Esophagus squamous epithelium (tissue), 5 donors: ENCODE measurements around the gene VWA8. TPM values are rescaled to one million over a fixed set of nuclear protein-coding genes. Genes with fewer than 3 reads are reported as not detected.

Experiments
- DNase-seq: peaks from one replicate; lab custom pipeline; 2025; lab: John Stamatoyannopoulos, UW
- H3K27ac ChIP-seq, 4 donors: fragments of 200-600 bp; sonication (generic); one replicate each; pipeline ENCODE4 v1.5.1; 2016 to 2019; ENCODE audit warnings: mild to moderate bottlenecking in 1 of 4
- H3K27me3 ChIP-seq, 4 donors: fragments of 200-600 bp; sonication (generic); 1 replicate in 3 of 4; 2 replicates in 1 of 4; pipeline versions ENCODE4 v1.5.1 to v1.6.0; 2017 to 2021; ENCODE audit warnings: antibody characterized with exemption in 1 of 4
- H3K36me3 ChIP-seq, 3 donors: fragments of 200-600 bp; sonication (generic); one replicate each; pipeline ENCODE4 v1.5.1; 2016 to 2019
- H3K4me1 ChIP-seq, 3 donors: fragments of 200-600 bp; sonication (generic); one replicate each; pipeline ENCODE4 v1.5.1; 2017 to 2019
- H3K4me3 ChIP-seq, 4 donors: fragments of 200-600 bp; sonication (generic); 1 replicate in 3 of 4; 2 replicates in 1 of 4; pipeline ENCODE4 v1.5.1; 2016 to 2019; ENCODE audit warnings: mild to moderate bottlenecking in 2 of 4, moderate library complexity in 1 of 4
- H3K9me3 ChIP-seq, 3 donors: fragments of 200-600 bp; sonication (generic); one replicate each; pipeline ENCODE4 v1.5.1; 2016 to 2019
- CTCF ChIP-seq, 6 experiments: fragments of 450-650 bp in 4 of 6; fragments of 200-600 bp in 2 of 6; sonication (generic) in 2 of 6; IDR thresholded peaks; one replicate each; pipeline ENCODE4 v1.5.1; 2016 to 2019; ENCODE audit warnings: antibody characterized with exemption in 6 of 6, mild to moderate bottlenecking in 4 of 6, moderate library complexity in 4 of 6
- POLR2A ChIP-seq, 4 donors: fragments of 450-650 bp; IDR thresholded peaks; one replicate each; pipeline ENCODE4 v1.6.1; 2017; ENCODE audit warnings: antibody characterized with exemption in 4 of 4, mild to moderate bottlenecking in 4 of 4, moderate library complexity in 3 of 4
- WGBS, 2 donors: methylation state at CpG; one replicate each; pipeline ENCODE4 v1.1.5; 2018; 5-methylcytosine and 5-hydroxymethylcytosine counted together
- intact Hi-C: fragments of 100-400 bp; cut with DNase I; formaldehyde crosslinking; loops from one replicate; pipeline ENCODE4 v1.15.0; 2022
- total RNA-seq, 4 donors: library from RNA; depleted of rRNA; stranded (reverse); fragments of >200 nt; gene quantifications; one replicate each; pipeline ENCODE4 v1.1.0, GENCODE V29; 2016
- donor health status: DM: yes; HTN: yes; CAD: no.

VWA8 gene
- total RNA-seq, 4 donors from 2014 or later: 10.5 to 23.7 (median 17.3) TPM

- no peaks in the 10 kb centered on the region for H3K4me1 ChIP-seq
- no peak overlapping the region for H3K27ac ChIP-seq
- WGBS, 2 donors: 68 to 74% methylated on average over 1 of the region's 1 CpG
- no peak for DNase-seq
- H3K36me3 ChIP-seq: no peaks in the 10 kb centered on the region
- no peaks in the 10 kb centered on the region for H3K9me3 ChIP-seq
- no peak for TF ChIP-seq POLR2A (IDR thresholded peaks at IDR 0.05)
- TF ChIP-seq CTCF (IDR thresholded peaks at IDR 0.05): no peak
- H3K4me3 ChIP-seq: no peak overlapping the region
- H3K27me3 ChIP-seq: no peaks in the 10 kb centered on the region
- intact Hi-C loops: no loop called here
Measured at GRCh38 chr13:41991936-41992335, 31.0 kb upstream of the VWA8 start.

GRCh38 chr13:41988244-41988643 lies 27.3 kb upstream of the VWA8 start:
- Histone ChIP-seq H3K4me3 (no peak overlapping the region), H3K27ac (no peak overlapping the region), H3K4me1 (no peaks in the 10 kb centered on the region), H3K27me3 (no peaks in the 10 kb centered on the region), H3K9me3 (no peaks in the 10 kb centered on the region), H3K36me3 (no peaks in the 10 kb centered on the region)
- intact Hi-C loops: no loop called here
- TF ChIP-seq CTCF (IDR thresholded peaks at IDR 0.05): no peak
- TF ChIP-seq POLR2A (IDR thresholded peaks at IDR 0.05): no peak
- DNase-seq: no peak

- Histone ChIP-seq H3K9me3 (no peaks in the 10 kb centered on the region), H3K4me3 (no peak overlapping the region), H3K4me1 (no peaks in the 10 kb centered on the region), H3K27me3 (no peaks in the 10 kb centered on the region), H3K27ac (no peak overlapping the region), H3K36me3 (no peaks in the 10 kb centered on the region)
- no peak for DNase-seq
- no peak for TF ChIP-seq POLR2A (IDR thresholded peaks at IDR 0.05)
- no peak for TF ChIP-seq CTCF (IDR thresholded peaks at IDR 0.05)
- intact Hi-C loops: no loop called here
- WGBS, 2 donors: 74 to 88% methylated on average over 2 of the region's 2 CpGs
Measured at GRCh38 chr13:41985788-41986508, 25.0 kb upstream of the VWA8 start.

GRCh38 chr13:41981951-41982715 lies 21.2 kb upstream of the VWA8 start:
- WGBS, 2 donors: 65 to 73% methylated on average over 4 of the region's 4 CpGs
- H3K4me3 ChIP-seq: no peak overlapping the region
- DNase-seq: no peak
- intact Hi-C loops: no loop called here
- no peaks in the 10 kb centered on the region for H3K9me3 ChIP-seq
- TF ChIP-seq POLR2A (IDR thresholded peaks at IDR 0.05) (no peak), CTCF (IDR thresholded peaks at IDR 0.05) (no peak)
- H3K27ac ChIP-seq: no peak overlapping the region
- H3K36me3 ChIP-seq: no peaks in the 10 kb centered on the region
- peaks cover 0 to 8% (median 0%) of the 10 kb centered on the region in 3 donors for H3K4me1 ChIP-seq
- H3K27me3 ChIP-seq: no peaks in the 10 kb centered on the region

GRCh38 chr13:41978007-41978406 lies 17.1 kb upstream of the VWA8 start:
- intact Hi-C loops: no loop called here
- 53 to 77% methylated on average over 1 of the region's 1 CpG for WGBS, 2 donors
- H3K36me3 ChIP-seq: no peaks in the 10 kb centered on the region

More at GRCh38 chr13:41978007-41978406, 17.1 kb upstream of the VWA8 start:
- Histone ChIP-seq H3K4me3 (no peak overlapping the region), H3K27ac (no peak overlapping the region), H3K27me3 (no peaks in the 10 kb centered on the region), H3K9me3 (no peaks in the 10 kb centered on the region), H3K4me1 (peaks cover 0 to 23% (median 0%) of the 10 kb centered on the region in 3 donors)
- no peak for TF ChIP-seq CTCF (IDR thresholded peaks at IDR 0.05)
- no peak for TF ChIP-seq POLR2A (IDR thresholded peaks at IDR 0.05)
- DNase-seq: no peak
